ENCODE data around the gene TTC23L. TPM values are rescaled to one million over a fixed set of nuclear protein-coding genes. Genes with fewer than 3 reads are reported as not detected.

The TTC23L gene
- total and polyA plus RNA-seq, 2 experiments from 2014 or later, result 0.07 TPM; not detected in 1

DNA sequence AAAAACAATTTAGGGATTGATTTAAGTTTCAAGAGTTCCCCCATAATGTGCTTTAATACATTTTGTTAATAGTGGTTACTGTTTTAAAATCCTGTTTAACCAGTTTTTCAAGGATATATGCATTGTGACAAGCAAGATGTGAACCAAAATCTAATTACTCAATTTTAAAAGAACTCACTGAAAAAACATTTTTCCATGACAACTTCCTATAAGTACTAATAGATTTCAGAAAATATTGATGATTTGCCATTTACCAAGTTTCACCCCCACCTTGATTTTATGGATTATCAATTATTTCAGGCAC lies 85.5 kb downstream of the TTC23L start:
- Histone ChIP-seq H3K27me3 (no peaks in the 10 kb centered on the region), H3K4me2 (no peak overlapping the region), H2AFZ (no peak overlapping the region), H3K9me2 (replicated peaks; ENCODE audit: insufficient read depth) (no peaks in the 10 kb centered on the region), H3K9me3 (ENCODE audit: low read depth) (no peaks in the 10 kb centered on the region), H4K20me1 (ENCODE audit: insufficient read depth, poor library complexity, severe bottlenecking) (no peaks in the 10 kb centered on the region), H3K4me3 (no peak overlapping the region), H3K4me1 (ENCODE audit: insufficient read depth) (peaks cover 4% of the 10 kb centered on the region), H3K36me3 (replicated peaks; ENCODE audit: insufficient read depth, low read depth) (no peaks in the 10 kb centered on the region), H3K79me2 (peaks cover 19% of the 10 kb centered on the region), H3K27ac (peak overlapping the region; percentile 33)
- TF ChIP-seq EZH2phosphoT487 (IDR thresholded peaks at IDR 0.05; ENCODE audit: low read depth, severe bottlenecking, unreplicated experiment) (no peak), EZH2 (IDR thresholded peaks at IDR 0.05; ENCODE audit: borderline replicate concordance) (no peak)
- TF ChIP-seq, protein P1, sequence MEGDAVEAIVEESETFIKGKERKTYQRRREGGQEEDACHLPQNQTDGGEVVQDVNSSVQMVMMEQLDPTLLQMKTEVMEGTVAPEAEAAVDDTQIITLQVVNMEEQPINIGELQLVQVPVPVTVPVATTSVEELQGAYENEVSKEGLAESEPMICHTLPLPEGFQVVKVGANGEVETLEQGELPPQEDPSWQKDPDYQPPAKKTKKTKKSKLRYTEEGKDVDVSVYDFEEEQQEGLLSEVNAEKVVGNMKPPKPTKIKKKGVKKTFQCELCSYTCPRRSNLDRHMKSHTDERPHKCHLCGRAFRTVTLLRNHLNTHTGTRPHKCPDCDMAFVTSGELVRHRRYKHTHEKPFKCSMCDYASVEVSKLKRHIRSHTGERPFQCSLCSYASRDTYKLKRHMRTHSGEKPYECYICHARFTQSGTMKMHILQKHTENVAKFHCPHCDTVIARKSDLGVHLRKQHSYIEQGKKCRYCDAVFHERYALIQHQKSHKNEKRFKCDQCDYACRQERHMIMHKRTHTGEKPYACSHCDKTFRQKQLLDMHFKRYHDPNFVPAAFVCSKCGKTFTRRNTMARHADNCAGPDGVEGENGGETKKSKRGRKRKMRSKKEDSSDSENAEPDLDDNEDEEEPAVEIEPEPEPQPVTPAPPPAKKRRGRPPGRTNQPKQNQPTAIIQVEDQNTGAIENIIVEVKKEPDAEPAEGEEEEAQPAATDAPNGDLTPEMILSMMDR (IDR thresholded peaks at IDR 0.05; ENCODE audit: poor library complexity), result no peak
- DNase-seq (ENCODE audit: low spot score), result no peak

DNA sequence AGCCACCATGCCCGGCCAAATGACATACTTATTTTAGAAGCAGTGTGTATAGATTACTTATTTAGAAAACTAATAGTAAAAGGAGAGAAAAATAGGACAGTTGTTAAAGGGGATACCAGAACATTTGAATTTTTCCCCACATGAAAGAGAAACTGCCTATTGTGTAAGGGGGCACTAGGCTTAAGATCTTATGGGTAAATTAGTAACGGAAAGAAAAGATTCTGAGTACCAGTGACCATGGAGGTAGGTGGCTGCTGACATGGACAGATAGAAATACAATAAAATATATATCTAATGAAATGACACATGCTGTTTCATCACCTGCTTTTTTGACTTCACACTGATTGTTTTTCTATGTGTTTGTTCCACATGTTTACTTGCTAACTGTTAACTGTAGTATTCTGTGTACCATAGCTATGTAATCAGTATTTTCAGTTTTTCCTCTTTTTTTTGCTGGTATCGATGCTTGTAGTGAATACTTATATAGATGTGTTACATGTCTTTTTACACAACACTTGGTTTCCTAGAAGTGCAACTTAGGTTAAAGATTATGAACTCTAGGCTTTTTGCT lies 87.4 kb downstream of the TTC23L start:
- Histone ChIP-seq H4K20me1 (ENCODE audit: insufficient read depth, poor library complexity, severe bottlenecking) (peaks cover 9% of the 10 kb centered on the region), H3K4me1 (ENCODE audit: insufficient read depth) (peaks cover 11% of the 10 kb centered on the region), H2AFZ (no peak overlapping the region), H3K4me3 (no peak overlapping the region), H3K9me3 (ENCODE audit: low read depth) (no peaks in the 10 kb centered on the region), H3K79me2 (peaks cover 19% of the 10 kb centered on the region), H3K4me2 (no peak overlapping the region), H3K36me3 (replicated peaks; ENCODE audit: insufficient read depth, low read depth) (no peaks in the 10 kb centered on the region), H3K27ac (no peak overlapping the region), H3K27me3 (no peaks in the 10 kb centered on the region), H3K9me2 (replicated peaks; ENCODE audit: insufficient read depth) (no peaks in the 10 kb centered on the region)
- DNase-seq (ENCODE audit: low spot score), result no peak
- TF ChIP-seq, protein P1 (IDR thresholded peaks at IDR 0.05; ENCODE audit: poor library complexity), result no peak
- TF ChIP-seq EZH2phosphoT487 (IDR thresholded peaks at IDR 0.05; ENCODE audit: low read depth, severe bottlenecking, unreplicated experiment), result no peak
- TF ChIP-seq EZH2 (IDR thresholded peaks at IDR 0.05; ENCODE audit: borderline replicate concordance), result no peak
- WGBS (ENCODE audit: low lambda C conversion rate, missing lambda C conversion rate), result 97% methylated on average over 3 of the region's 3 CpGs

DNA sequence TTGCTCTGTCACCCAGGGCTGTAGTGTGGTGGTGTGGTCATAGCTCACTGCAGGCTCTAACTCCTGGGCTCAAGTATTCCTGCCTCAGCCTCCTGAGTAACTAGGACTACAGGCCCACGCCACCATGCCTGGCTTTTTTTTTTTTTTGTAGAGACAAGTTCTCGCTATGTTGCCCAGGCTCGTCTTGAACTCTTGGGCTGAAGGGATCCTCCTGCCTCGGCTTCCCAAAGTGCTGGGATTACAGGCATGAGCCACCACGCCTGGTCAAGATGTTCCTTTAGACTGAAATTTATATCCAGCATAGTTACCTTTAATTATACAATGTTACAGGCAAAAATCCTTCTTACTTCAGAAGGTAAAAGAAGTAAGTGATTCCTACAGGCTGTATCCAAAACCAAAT lies 88.8 kb downstream of the TTC23L start:
- TF ChIP-seq EZH2 (IDR thresholded peaks at IDR 0.05; ENCODE audit: borderline replicate concordance), result no peak
- TF ChIP-seq, protein P1 (IDR thresholded peaks at IDR 0.05; ENCODE audit: poor library complexity), result no peak
- no peak for TF ChIP-seq EZH2phosphoT487 (IDR thresholded peaks at IDR 0.05; ENCODE audit: low read depth, severe bottlenecking, unreplicated experiment)
- Histone ChIP-seq H4K20me1 (ENCODE audit: insufficient read depth, poor library complexity, severe bottlenecking) (peaks cover 9% of the 10 kb centered on the region), H3K9me2 (replicated peaks; ENCODE audit: insufficient read depth) (no peaks in the 10 kb centered on the region), H3K36me3 (replicated peaks; ENCODE audit: insufficient read depth, low read depth) (no peaks in the 10 kb centered on the region), H3K79me2 (peaks cover 32% of the 10 kb centered on the region), H3K27me3 (no peaks in the 10 kb centered on the region), H3K4me1 (ENCODE audit: insufficient read depth) (peaks cover 17% of the 10 kb centered on the region), H2AFZ (no peak overlapping the region), H3K4me2 (no peak overlapping the region), H3K9me3 (ENCODE audit: low read depth) (no peaks in the 10 kb centered on the region), H3K4me3 (no peak overlapping the region), H3K27ac (no peak overlapping the region)
- no peak for DNase-seq (ENCODE audit: low spot score)
- WGBS (ENCODE audit: low lambda C conversion rate, missing lambda C conversion rate), result 93% methylated on average over 5 of the region's 5 CpGs

DNA sequence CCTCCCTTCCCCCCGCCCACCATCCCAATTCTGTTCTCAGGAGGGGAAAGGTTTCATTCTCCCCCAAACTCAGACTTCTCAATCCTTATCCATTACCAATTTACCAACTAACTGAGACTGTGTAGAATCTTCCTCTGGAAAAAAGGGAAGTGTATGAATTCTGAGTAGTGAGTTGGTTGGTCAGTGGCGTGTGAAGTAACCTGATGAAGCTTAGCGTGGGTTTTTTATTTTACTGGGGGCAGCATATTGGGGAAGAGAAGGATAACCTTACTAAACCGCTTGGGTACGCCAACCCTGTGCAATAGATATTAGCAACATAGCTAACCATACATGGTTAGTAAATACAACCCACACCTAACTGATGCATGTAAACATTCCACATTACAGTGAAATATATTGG lies 89.3 kb downstream of the TTC23L start:
- Histone ChIP-seq H3K27me3 (no peaks in the 10 kb centered on the region), H3K79me2 (peaks cover 37% of the 10 kb centered on the region), H2AFZ (peak overlapping the region; percentile 71), H3K9me3 (ENCODE audit: low read depth) (no peaks in the 10 kb centered on the region), H3K27ac (no peak overlapping the region), H3K4me1 (ENCODE audit: insufficient read depth) (peaks cover 16% of the 10 kb centered on the region), H3K4me3 (peak overlapping the region; percentile 34), H3K4me2 (peak overlapping the region; percentile 81), H3K36me3 (replicated peaks; ENCODE audit: insufficient read depth, low read depth) (no peaks in the 10 kb centered on the region), H3K9me2 (replicated peaks; ENCODE audit: insufficient read depth) (no peaks in the 10 kb centered on the region), H4K20me1 (ENCODE audit: insufficient read depth, poor library complexity, severe bottlenecking) (peaks cover 9% of the 10 kb centered on the region)
- 94% methylated on average over 5 of the region's 5 CpGs for WGBS (ENCODE audit: low lambda C conversion rate, missing lambda C conversion rate)
- TF ChIP-seq, protein P1 (IDR thresholded peaks at IDR 0.05; ENCODE audit: poor library complexity), result no peak
- TF ChIP-seq EZH2phosphoT487 (IDR thresholded peaks at IDR 0.05; ENCODE audit: low read depth, severe bottlenecking, unreplicated experiment), result no peak
- no peak for TF ChIP-seq EZH2 (IDR thresholded peaks at IDR 0.05; ENCODE audit: borderline replicate concordance)
- no peak for DNase-seq (ENCODE audit: low spot score)
